Type B pancreatic cell (in vitro differentiated cells): ENCODE measurements around the gene UBQLN1. TPM values are rescaled to one million over a fixed set of nuclear protein-coding genes. Genes with fewer than 3 reads are reported as not detected.

Experiments used
- DNase-seq: peaks from one replicate; pipeline ENCODE4 v3.0.0; 2021; ENCODE audit warnings: mixed read lengths; ENCODE audit not compliant: unreplicated experiment; ENCODE audit errors: extremely low spot score
- H3K27ac Mint-ChIP-seq: 2 replicates; pipeline ENCODE4 v1.8.0; 2021; ENCODE audit warnings: mild to moderate bottlenecking, mixed read lengths
- H3K27me3 Mint-ChIP-seq: 2 replicates; pipeline ENCODE4 v1.8.0; 2021; ENCODE audit warnings: mixed read lengths
- H3K36me3 Mint-ChIP-seq: 2 replicates; pipeline ENCODE4 v1.8.0; 2021; ENCODE audit warnings: mixed read lengths
- H3K4me1 Mint-ChIP-seq: one replicate; pipeline ENCODE4 v1.8.0; 2021; ENCODE audit warnings: mixed read lengths; ENCODE audit not compliant: unreplicated experiment
- H3K4me3 Mint-ChIP-seq: 2 replicates; pipeline ENCODE4 v1.8.0; 2021; ENCODE audit warnings: mild to moderate bottlenecking, mixed read lengths
- H3K9me3 Mint-ChIP-seq: 2 replicates; pipeline ENCODE4 v1.8.0; 2021; ENCODE audit warnings: mixed read lengths
- total RNA-seq: library from RNA; stranded (reverse); gene quantifications from 2 replicates; pipeline ENCODE4 v1.2.1, GENCODE V29; 2021; ENCODE audit warnings: low replicate concordance
- TF ChIP-seq, protein P1 (sequence below): fragments of 200-600 bp; sonication (generic); conservative IDR thresholded peaks from 2 replicates; pipeline ENCODE4 v1.5.0; 2021; ENCODE audit warnings: antibody characterized with exemption, mild to moderate bottlenecking

The UBQLN1 gene
- total RNA-seq, 1 donor from 2014 or later = 93.0 TPM

DNA sequence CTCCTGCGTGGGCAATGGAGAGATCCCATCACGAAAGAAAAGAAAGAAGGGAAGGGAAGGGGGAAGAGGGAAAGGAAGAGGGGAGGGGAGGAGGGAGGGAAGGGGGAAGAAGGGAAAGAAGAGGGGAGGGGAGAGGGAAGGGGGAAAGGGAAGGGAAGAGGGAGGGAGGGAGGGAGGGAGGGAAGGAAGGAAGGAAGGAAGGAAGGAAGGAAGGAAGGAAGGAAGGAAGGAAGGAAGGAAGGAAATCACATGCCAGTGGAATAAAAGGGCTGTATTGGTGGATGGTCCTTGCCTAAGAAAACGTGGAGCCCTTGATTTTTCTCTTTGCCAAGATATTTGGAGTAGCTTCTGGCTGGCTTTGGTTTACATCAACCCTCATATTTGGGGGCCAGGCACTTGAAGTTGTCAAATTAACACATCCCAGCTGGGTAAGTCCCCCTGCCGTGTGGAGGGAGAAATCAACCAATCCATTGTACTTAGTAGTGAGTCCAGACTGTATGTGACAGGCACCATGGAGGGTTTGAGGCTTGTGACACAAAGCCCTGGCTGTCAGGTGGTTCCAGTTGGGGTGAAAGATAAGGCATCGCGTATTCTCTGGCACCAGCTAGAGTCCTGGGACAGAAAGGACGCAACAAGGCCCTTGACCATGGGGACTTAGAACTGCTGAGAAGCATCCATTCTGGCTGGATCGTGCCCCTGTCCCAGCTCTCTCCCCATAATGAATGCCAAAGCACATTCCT lies 61.1 kb downstream of the UBQLN1 start:
- no peak for DNase-seq
- no peak overlapping the region for H3K4me3 Mint-ChIP-seq
- peaks cover 5% of the 10 kb centered on the region for H3K4me1 Mint-ChIP-seq
- TF ChIP-seq, protein P1, sequence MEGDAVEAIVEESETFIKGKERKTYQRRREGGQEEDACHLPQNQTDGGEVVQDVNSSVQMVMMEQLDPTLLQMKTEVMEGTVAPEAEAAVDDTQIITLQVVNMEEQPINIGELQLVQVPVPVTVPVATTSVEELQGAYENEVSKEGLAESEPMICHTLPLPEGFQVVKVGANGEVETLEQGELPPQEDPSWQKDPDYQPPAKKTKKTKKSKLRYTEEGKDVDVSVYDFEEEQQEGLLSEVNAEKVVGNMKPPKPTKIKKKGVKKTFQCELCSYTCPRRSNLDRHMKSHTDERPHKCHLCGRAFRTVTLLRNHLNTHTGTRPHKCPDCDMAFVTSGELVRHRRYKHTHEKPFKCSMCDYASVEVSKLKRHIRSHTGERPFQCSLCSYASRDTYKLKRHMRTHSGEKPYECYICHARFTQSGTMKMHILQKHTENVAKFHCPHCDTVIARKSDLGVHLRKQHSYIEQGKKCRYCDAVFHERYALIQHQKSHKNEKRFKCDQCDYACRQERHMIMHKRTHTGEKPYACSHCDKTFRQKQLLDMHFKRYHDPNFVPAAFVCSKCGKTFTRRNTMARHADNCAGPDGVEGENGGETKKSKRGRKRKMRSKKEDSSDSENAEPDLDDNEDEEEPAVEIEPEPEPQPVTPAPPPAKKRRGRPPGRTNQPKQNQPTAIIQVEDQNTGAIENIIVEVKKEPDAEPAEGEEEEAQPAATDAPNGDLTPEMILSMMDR = no peak
- H3K27ac Mint-ChIP-seq = no peak overlapping the region
- peaks cover under 1% of the 10 kb centered on the region for H3K9me3 Mint-ChIP-seq
- H3K27me3 Mint-ChIP-seq = no peaks in the 10 kb centered on the region
- H3K36me3 Mint-ChIP-seq = peaks cover 15% of the 10 kb centered on the region

DNA sequence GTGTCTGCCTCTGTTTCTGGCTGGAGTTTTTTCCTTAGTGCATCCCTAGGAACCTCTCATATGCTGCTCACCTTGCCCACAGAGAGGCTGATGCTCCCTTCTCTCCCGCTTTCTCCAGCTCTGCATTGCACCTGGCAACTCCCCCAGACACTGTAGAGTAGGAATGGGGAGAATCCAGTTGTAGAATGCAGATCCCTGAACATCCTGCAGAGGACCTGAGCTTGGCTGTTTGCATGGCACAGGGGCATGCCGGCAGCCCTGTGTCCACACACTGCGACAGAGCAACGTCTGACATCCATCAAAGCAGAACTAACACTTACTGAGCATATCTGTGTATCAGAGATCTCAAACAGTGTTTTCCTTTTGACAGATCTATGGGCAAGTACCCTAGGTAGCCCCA lies 65.0 kb downstream of the UBQLN1 start:
- TF ChIP-seq, protein P1 = no peak
- no peak for DNase-seq
- Mint-ChIP-seq H3K36me3 (peaks cover 3% of the 10 kb centered on the region), H3K9me3 (no peaks in the 10 kb centered on the region), H3K27me3 (no peaks in the 10 kb centered on the region), H3K27ac (peak overlapping the region; percentile 19), H3K4me3 (no peak overlapping the region), H3K4me1 (peaks cover 5% of the 10 kb centered on the region)

DNA sequence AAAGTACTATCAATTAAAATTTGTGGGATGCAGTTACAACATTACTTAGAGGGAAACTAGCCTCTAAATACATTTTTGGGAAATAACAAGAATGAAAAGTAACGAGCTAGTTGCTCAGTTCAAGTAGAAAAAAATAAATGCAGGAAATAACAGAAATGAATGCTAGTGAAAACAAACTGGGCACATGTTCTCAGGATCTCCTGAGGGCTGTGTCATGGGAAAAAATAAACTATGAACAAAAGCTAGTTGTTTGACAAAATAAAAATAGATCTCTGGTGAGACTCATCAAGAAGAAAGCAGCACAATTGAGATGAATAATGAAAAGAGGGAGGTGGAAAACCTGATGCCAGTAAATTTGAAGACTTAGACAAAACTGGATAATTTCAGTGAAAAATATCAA lies 68.5 kb downstream of the UBQLN1 start:
- H3K27me3 Mint-ChIP-seq = no peaks in the 10 kb centered on the region
- no peak overlapping the region for H3K27ac Mint-ChIP-seq
- H3K36me3 Mint-ChIP-seq = no peaks in the 10 kb centered on the region
- H3K4me1 Mint-ChIP-seq = peaks cover 5% of the 10 kb centered on the region
- no peak for DNase-seq
- no peak overlapping the region for H3K4me3 Mint-ChIP-seq
- TF ChIP-seq, protein P1 = no peak
- H3K9me3 Mint-ChIP-seq = no peaks in the 10 kb centered on the region

DNA sequence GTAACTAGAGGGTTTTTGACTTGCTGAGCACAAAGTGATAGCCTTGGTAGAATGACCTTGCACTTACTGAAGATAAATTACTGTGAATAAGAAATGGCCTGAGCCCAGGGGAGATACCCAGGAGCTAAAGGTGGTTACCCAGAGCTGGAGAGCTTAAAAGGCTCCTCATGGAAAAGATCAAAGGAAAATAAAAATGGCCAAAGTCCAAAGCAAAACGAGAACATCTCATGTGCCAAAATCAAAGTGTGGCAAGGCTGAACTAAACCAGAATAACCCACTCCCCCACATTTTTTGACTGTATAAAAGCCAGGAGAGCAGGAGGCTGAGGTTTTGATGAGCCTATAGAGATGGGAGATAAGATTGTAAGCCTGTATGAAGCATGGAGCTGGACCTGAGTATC lies 70.4 kb downstream of the UBQLN1 start:
- Mint-ChIP-seq H3K27ac (no peak overlapping the region), H3K9me3 (no peaks in the 10 kb centered on the region), H3K4me1 (no peaks in the 10 kb centered on the region), H3K27me3 (no peaks in the 10 kb centered on the region), H3K4me3 (no peak overlapping the region), H3K36me3 (peaks cover 4% of the 10 kb centered on the region)
- TF ChIP-seq, protein P1 = no peak
- no peak for DNase-seq

DNA sequence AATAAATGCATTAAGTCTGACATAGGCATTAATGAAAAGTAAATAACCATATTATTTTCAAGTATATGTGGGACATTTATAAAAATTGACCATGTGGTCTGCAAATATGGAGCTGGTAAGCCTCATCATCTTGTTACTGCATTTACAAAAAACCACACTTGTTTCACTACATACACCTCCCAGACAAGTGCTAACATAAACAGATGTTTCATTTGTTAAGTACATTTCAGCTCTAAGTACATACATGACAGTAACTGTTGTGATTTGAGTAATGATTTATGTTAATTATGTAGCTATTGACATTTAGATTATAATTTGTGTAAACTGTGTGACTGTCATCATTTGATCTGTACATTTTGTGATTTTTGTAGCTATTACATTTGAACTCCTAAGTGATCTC lies 70.9 kb downstream of the UBQLN1 start:
- no peaks in the 10 kb centered on the region for H3K4me1 Mint-ChIP-seq
- peaks cover 4% of the 10 kb centered on the region for H3K36me3 Mint-ChIP-seq
- no peaks in the 10 kb centered on the region for H3K9me3 Mint-ChIP-seq
- TF ChIP-seq, protein P1 = no peak
- H3K27ac Mint-ChIP-seq = no peak overlapping the region
- no peaks in the 10 kb centered on the region for H3K27me3 Mint-ChIP-seq
- no peak overlapping the region for H3K4me3 Mint-ChIP-seq
- no peak for DNase-seq
